Gastrocnemius medialis (tissue), 4 donors: ENCODE results near the gene RNU1-1.
"Not testable (repeated sequence)": the region's sequence is repeated elsewhere in the genome, so short reads cannot be mapped to it uniquely, and the experiment has no call there.

Experiments used
- POLR2A ChIP-seq, 2 donors: fragments of 450-650 bp; IDR thresholded peaks; one replicate each; pipeline ENCODE4 v1.6.1; 2017; ENCODE audit warnings: antibody characterized with exemption in 2 of 2, mild to moderate bottlenecking in 2 of 2, moderate library complexity in 2 of 2
- TF ChIP-seq, protein P1 (sequence below), 5 experiments: fragments of 450-650 bp in 3 of 5; fragments of 200-600 bp in 2 of 5; sonication (generic) in 2 of 5; IDR thresholded peaks in 4 of 5; conservative IDR thresholded peaks in 1 of 5; 1 replicate in 4 of 5; 2 replicates in 1 of 5; pipeline ENCODE4 v1.5.1; 2016 to 2019; ENCODE audit warnings: antibody characterized with exemption in 5 of 5, mild to moderate bottlenecking in 3 of 5, moderate library complexity in 3 of 5

DNA sequence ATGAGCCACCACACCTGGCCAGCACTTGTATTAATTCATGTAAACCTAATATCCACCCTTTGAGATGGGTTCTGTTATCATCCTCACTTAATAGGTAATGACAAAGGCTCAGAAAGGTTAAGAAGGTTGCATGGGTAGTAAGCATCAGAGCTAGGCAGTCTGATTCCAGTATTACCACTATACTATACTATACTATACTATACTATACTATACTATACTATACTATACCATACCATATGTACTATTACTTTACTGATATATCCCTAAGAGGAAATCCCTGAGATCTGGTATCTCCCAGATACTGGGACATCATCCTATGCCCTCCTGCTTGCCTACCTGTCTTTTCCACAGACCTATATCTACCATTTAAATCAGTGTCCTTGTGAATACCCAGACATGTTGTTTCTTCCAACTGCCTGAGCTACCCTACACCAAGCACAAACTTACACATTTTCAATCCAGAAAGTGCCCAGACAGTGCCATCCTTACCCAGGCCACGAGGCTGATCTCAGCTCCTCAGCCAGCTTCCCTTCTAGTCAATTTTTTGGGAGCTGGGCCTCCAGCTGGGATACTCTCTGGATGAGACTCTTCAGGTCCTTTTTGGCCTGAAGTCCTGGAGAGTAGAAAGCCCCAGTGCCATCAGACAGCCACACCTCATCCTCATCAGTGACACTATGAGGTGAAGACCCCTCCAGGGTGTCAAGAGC is 36.3 kb upstream of the RNU1-1 start:
- TF ChIP-seq, protein P1, sequence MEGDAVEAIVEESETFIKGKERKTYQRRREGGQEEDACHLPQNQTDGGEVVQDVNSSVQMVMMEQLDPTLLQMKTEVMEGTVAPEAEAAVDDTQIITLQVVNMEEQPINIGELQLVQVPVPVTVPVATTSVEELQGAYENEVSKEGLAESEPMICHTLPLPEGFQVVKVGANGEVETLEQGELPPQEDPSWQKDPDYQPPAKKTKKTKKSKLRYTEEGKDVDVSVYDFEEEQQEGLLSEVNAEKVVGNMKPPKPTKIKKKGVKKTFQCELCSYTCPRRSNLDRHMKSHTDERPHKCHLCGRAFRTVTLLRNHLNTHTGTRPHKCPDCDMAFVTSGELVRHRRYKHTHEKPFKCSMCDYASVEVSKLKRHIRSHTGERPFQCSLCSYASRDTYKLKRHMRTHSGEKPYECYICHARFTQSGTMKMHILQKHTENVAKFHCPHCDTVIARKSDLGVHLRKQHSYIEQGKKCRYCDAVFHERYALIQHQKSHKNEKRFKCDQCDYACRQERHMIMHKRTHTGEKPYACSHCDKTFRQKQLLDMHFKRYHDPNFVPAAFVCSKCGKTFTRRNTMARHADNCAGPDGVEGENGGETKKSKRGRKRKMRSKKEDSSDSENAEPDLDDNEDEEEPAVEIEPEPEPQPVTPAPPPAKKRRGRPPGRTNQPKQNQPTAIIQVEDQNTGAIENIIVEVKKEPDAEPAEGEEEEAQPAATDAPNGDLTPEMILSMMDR (IDR thresholded peaks at IDR 0.05 in 4 of 5, conservative IDR thresholded peaks at IDR 0.05 in 1 of 5): not testable (repeated sequence)
- TF ChIP-seq POLR2A (IDR thresholded peaks at IDR 0.05): not testable (repeated sequence)
